Spleen (tissue), 11 donors: Measurements from ENCODE around the gene CLPX. TPM values are rescaled to one million over a fixed set of nuclear protein-coding genes. Genes with fewer than 3 reads are reported as not detected.
"Not testable (repeated sequence)": the region's sequence is repeated elsewhere in the genome, so short reads cannot be mapped to it uniquely, and the experiment has no call there.

Source experiments
- DNase-seq: peaks from one replicate; pipeline ENCODE4 v3.0.0-alpha.2; 2020
- H3K27ac ChIP-seq, 8 donors: fragments of 200-600 bp; sonication (generic) in 7 of 8; 1 replicate in 4 of 8; 2 replicates in 4 of 8; pipeline versions ENCODE4 v1.5.0 to v1.8.0; 2016 to 2021; ENCODE audit warnings: inconsistent platforms in 4 of 8, mild to moderate bottlenecking in 4 of 8, moderate library complexity in 1 of 8
- H3K27me3 ChIP-seq, 7 donors: fragments of 200-600 bp; sonication (generic) in 6 of 7; replicated peaks in 1 of 7; 1 replicate in 4 of 7; 2 replicates in 3 of 7; pipeline versions ENCODE4 v1.5.0 to v1.8.0; 2016 to 2021; ENCODE audit warnings: inconsistent platforms in 3 of 7, mild to moderate bottlenecking in 1 of 7
- H3K36me3 ChIP-seq, 6 donors: fragments of 200-600 bp; sonication (generic) in 5 of 6; 1 replicate in 4 of 6; 2 replicates in 2 of 6; pipeline versions ENCODE4 v1.5.0 to v1.8.0; 2016 to 2021; ENCODE audit warnings: inconsistent platforms in 2 of 6
- H3K4me1 ChIP-seq, 6 donors: fragments of 200-600 bp; sonication (generic) in 5 of 6; 1 replicate in 3 of 6; 2 replicates in 3 of 6; pipeline versions ENCODE4 v1.5.0 to v1.8.0; 2016 to 2021; ENCODE audit warnings: inconsistent platforms in 3 of 6
- H3K4me3 ChIP-seq, 8 donors: fragments of 200-600 bp; sonication (generic) in 7 of 8; 1 replicate in 4 of 8; 2 replicates in 4 of 8; pipeline versions ENCODE4 v1.5.0 to v1.8.0; 2016 to 2021; ENCODE audit warnings: inconsistent platforms in 4 of 8, mild to moderate bottlenecking in 4 of 8, moderate library complexity in 2 of 8
- H3K9me3 ChIP-seq, 8 donors: fragments of 200-600 bp; sonication (generic) in 7 of 8; 1 replicate in 4 of 8; 2 replicates in 4 of 8; pipeline versions ENCODE4 v1.5.0 to v1.8.0; 2016 to 2021; ENCODE audit warnings: inconsistent platforms in 4 of 8
- CTCF ChIP-seq, 11 experiments: fragments of 200-600 bp in 7 of 11; fragments of 450-650 bp in 4 of 11; sonication (generic) in 4 of 11; IDR thresholded peaks in 8 of 11; conservative IDR thresholded peaks in 3 of 11; 1 replicate in 7 of 11; 2 replicates in 4 of 11; pipeline versions ENCODE4 v1.4.0 to v1.8.0; 2016 to 2021; ENCODE audit warnings: antibody characterized with exemption in 11 of 11, inconsistent platforms in 4 of 11, mild to moderate bottlenecking in 1 of 11
- POLR2A ChIP-seq, 3 donors: fragments of 450-650 bp; IDR thresholded peaks; one replicate each; pipeline ENCODE4 v1.5.1; 2017; ENCODE audit warnings: antibody characterized with exemption in 3 of 3, mild to moderate bottlenecking in 1 of 3
- POLR2AphosphoS5 ChIP-seq, 3 donors: sonication (generic); formaldehyde crosslinking; IDR thresholded peaks; one replicate each; pipeline ENCODE4 v1.5.1; 2017; ENCODE audit warnings: antibody characterized with exemption in 3 of 3
- WGBS, 5 donors: extraction: QIAGEN DNeasy Blood & Tissue Kit in 3 of 5; methylation state at CpG; one replicate each; pipeline versions ENCODE4 v1.1.5 to v1.1.7; 2013 to 2018; 5-methylcytosine and 5-hydroxymethylcytosine counted together
- intact Hi-C: fragments of 100-400 bp; cut with DNase I; formaldehyde crosslinking; loops from one replicate; pipeline ENCODE4 v1.15.0; 2023; ENCODE audit warnings: low total_unique reads
- polyA plus RNA-seq, 3 donors: library from polyadenylated mRNA; stranded (reverse); fragments of 200-250 nt; gene quantifications; one replicate each; pipeline ENCODE4 v1.2.1, GENCODE V29; 2013
- total RNA-seq, 7 donors: library from RNA; depleted of rRNA in 3 of 7; stranded (reverse); fragments of >200 nt in 3 of 7; fragmentation: NEBNext Ultra II Directional in 4 of 7; extraction: Animal tissue kit (Norgen Biotek cat#: 25700) in 4 of 7; gene quantifications; one replicate each; pipeline versions ENCODE4 v1.1.0 to v1.2.1, GENCODE V29; 2016 to 2021
- donor health status: healthy with polysubstance abuse.
- donor health status: DM: no; HTN: no; CAD: no; lungs with moderate emphysema.
- donor health status: DM: no; HTN: no; CAD: no.
- donor health status: Bipolar disorder and iron deficiency.
- donor health status: healthy.
- donor health status: DM: no; HTN: no; CAD: no.
- donor health status: DM: yes; HTN: yes; CAD: no.

CLPX gene
- total and polyA plus RNA-seq, 10 donors = 9.5 to 58.3 (median 50.2) TPM

GRCh38 chr15:65147902-65148301 lies 37.2 kb downstream of the CLPX start:
- Histone ChIP-seq H3K9me3 (no peaks in the 10 kb centered on the region), H3K27me3 (no peaks in the 10 kb centered on the region), H3K4me1 (no peaks in the 10 kb centered on the region), H3K27ac (no peak overlapping the region), H3K36me3 (peaks cover 0 to 82% (median 46%) of the 10 kb centered on the region in 6 donors), H3K4me3 (no peak overlapping the region)
- DNase-seq = no peak
- TF ChIP-seq CTCF (IDR thresholded peaks at IDR 0.05 in 8 of 11, conservative IDR thresholded peaks at IDR 0.05 in 3 of 11) = no peak
- no peak for TF ChIP-seq POLR2AphosphoS5 (IDR thresholded peaks at IDR 0.05)
- no peak for TF ChIP-seq POLR2A (IDR thresholded peaks at IDR 0.05)
- intact Hi-C loops = no loop called here
- WGBS, 5 donors = 91 to 97% (median 93%) methylated on average over 3 of the region's 3 CpGs

- intact Hi-C loops = no loop called here
- Histone ChIP-seq H3K36me3 (peaks cover 0 to 68% (median 31%) of the 10 kb centered on the region in 6 donors), H3K4me3 (no peak overlapping the region), H3K27me3 (no peaks in the 10 kb centered on the region), H3K4me1 (no peaks in the 10 kb centered on the region), H3K27ac (no peak overlapping the region), H3K9me3 (no peaks in the 10 kb centered on the region)
- WGBS, 5 donors = 76 to 86% (median 84%) methylated on average over 4 of the region's 4 CpGs
- TF ChIP-seq POLR2AphosphoS5 (IDR thresholded peaks at IDR 0.05) = no peak
- TF ChIP-seq POLR2A (IDR thresholded peaks at IDR 0.05) = no peak
- TF ChIP-seq CTCF (IDR thresholded peaks at IDR 0.05 in 8 of 11, conservative IDR thresholded peaks at IDR 0.05 in 3 of 11) = no peak
- no peak for DNase-seq
These were observed 38.7 kb downstream of the CLPX start for GRCh38 chr15:65146438-65146837.

GRCh38 chr15:65138631-65139030 lies 46.5 kb downstream of the CLPX start:
- peaks cover 0 to 17% (median 15%) of the 10 kb centered on the region in 8 donors for H3K9me3 ChIP-seq
- H3K4me1 ChIP-seq, intact Hi-C loops, DNase-seq, H3K4me3 ChIP-seq, H3K27me3 ChIP-seq, H3K27ac ChIP-seq, H3K36me3 ChIP-seq: not testable (repeated sequence)
- WGBS, 5 donors = 82 to 95% (median 90%) methylated on average over 6 of the region's 6 CpGs

GRCh38 chr15:65137893-65138292 lies 47.2 kb downstream of the CLPX start:
- H3K9me3 ChIP-seq = peaks cover 0 to 17% (median 15%) of the 10 kb centered on the region in 8 donors
- DNase-seq, H3K4me3 ChIP-seq, intact Hi-C loops, H3K27me3 ChIP-seq, H3K36me3 ChIP-seq, H3K27ac ChIP-seq: not testable (repeated sequence)
- 89 to 98% (median 97%) methylated on average over 4 of the region's 4 CpGs for WGBS, 5 donors
- peaks cover 0 to 10% (median 8%) of the 10 kb centered on the region in 6 donors for H3K4me1 ChIP-seq

GRCh38 chr15:65137089-65137488 lies 48.1 kb downstream of the CLPX start:
- H3K36me3 ChIP-seq, DNase-seq, H3K27ac ChIP-seq, H3K4me3 ChIP-seq, H3K27me3 ChIP-seq, intact Hi-C loops: not testable (repeated sequence)
- 91 to 97% (median 95%) methylated on average over 7 of the region's 7 CpGs for WGBS, 5 donors
- peaks cover 0 to 17% (median 15%) of the 10 kb centered on the region in 8 donors for H3K9me3 ChIP-seq
- H3K4me1 ChIP-seq = peaks cover under 1 to 19% (median 16%) of the 10 kb centered on the region in 6 donors

GRCh38 chr15:65134538-65134937 lies 50.6 kb downstream of the CLPX start:
- H3K4me3 ChIP-seq = peak overlapping the region in 2 of 8 donors; percentile 85 to 93
- TF ChIP-seq POLR2AphosphoS5 (IDR thresholded peaks at IDR 0.05) (no peak), POLR2A (IDR thresholded peaks at IDR 0.05) (no peak), CTCF (IDR thresholded peaks at IDR 0.05 in 8 of 11, conservative IDR thresholded peaks at IDR 0.05 in 3 of 11) (no peak)
- peaks cover 0 to 17% (median 15%) of the 10 kb centered on the region in 8 donors for H3K9me3 ChIP-seq
- no peak for DNase-seq
- H3K27me3 ChIP-seq = no peaks in the 10 kb centered on the region
- H3K4me1 ChIP-seq = peaks cover 4 to 43% (median 35%) of the 10 kb centered on the region in 6 donors
- peaks cover 0 to 20% (median 5%) of the 10 kb centered on the region in 6 donors for H3K36me3 ChIP-seq
- H3K27ac ChIP-seq = no peak overlapping the region
- intact Hi-C loops = no loop called here
- WGBS, 5 donors = 93 to 98% (median 96%) methylated on average over 8 of the region's 8 CpGs
